Occipital lobe (tissue), 2 donors: ENCODE results near the gene HENMT1. TPM values are rescaled to one million over a fixed set of nuclear protein-coding genes. Genes with fewer than 3 reads are reported as not detected.
"Not testable (repeated sequence)": the region's sequence is repeated elsewhere in the genome, so short reads cannot be mapped to it uniquely, and the experiment has no call there.

Source experiments
- DNase-seq: peaks from one replicate; lab custom pipeline; 2025; lab: John Stamatoyannopoulos, UW
- total RNA-seq: library from RNA; depleted of rRNA; stranded (reverse); fragments of >200 nt; gene quantifications from one replicate; pipeline ENCODE4 v1.2.3, GENCODE V29; 2014

Gene HENMT1
- total RNA-seq: 28.1 TPM

GRCh38 chr1:108661030-108661609 lies at the start of gene HENMT1:
Gene HENMT1 (minus strand): TSS chr1:108661093. CDS start chr1:108659884, 1,209 bp downstream.
- DNase-seq: peak; percentile 65

- no peak for DNase-seq
These were observed 48.1 kb upstream of the HENMT1 start for GRCh38 chr1:108708691-108709660.

GRCh38 chr1:108706643-108707042 lies 45.8 kb upstream of the HENMT1 start:
- no peak for DNase-seq

- DNase-seq: no peak
These were observed 43.6 kb upstream of the HENMT1 start for GRCh38 chr1:108704496-108704895.

- DNase-seq: no peak
These were observed 43.0 kb upstream of the HENMT1 start for GRCh38 chr1:108703939-108704338.

GRCh38 chr1:108702109-108702508 lies 41.2 kb upstream of the HENMT1 start:
- not testable (repeated sequence) for DNase-seq

GRCh38 chr1:108701176-108701849 lies 40.4 kb upstream of the HENMT1 start:
- no peak for DNase-seq

GRCh38 chr1:108699375-108700332 lies 38.8 kb upstream of the HENMT1 start:
- no peak for DNase-seq

GRCh38 chr1:108695535-108695934 lies 34.6 kb upstream of the HENMT1 start:
- no peak for DNase-seq

GRCh38 chr1:108692724-108693655 lies 32.1 kb upstream of the HENMT1 start:
- no peak for DNase-seq

GRCh38 chr1:108691942-108692723 lies 31.2 kb upstream of the HENMT1 start, which contains the start of gene PRPF38B:
Gene PRPF38B (plus strand): TSS chr1:108692310. CDS start chr1:108692592, 282 bp downstream.
- DNase-seq: peak; percentile 90

GRCh38 chr1:108691128-108691941 lies 30.4 kb upstream of the HENMT1 start:
- DNase-seq: no peak

GRCh38 chr1:108686614-108687313 lies 25.9 kb upstream of the HENMT1 start:
- DNase-seq: no peak

- no peak for DNase-seq
These were observed 24.6 kb upstream of the HENMT1 start for GRCh38 chr1:108685529-108685928.

GRCh38 chr1:108681701-108682100 lies 20.8 kb upstream of the HENMT1 start:
- DNase-seq: not testable (repeated sequence)

- no peak for DNase-seq
These were observed 18.8 kb upstream of the HENMT1 start for GRCh38 chr1:108679586-108680213.

- DNase-seq: no peak
These were observed 17.8 kb upstream of the HENMT1 start for GRCh38 chr1:108678706-108679105.
